ENCODE measurements around the gene SF3A1.
"Not testable (repeated sequence)": the region's sequence is repeated elsewhere in the genome, so short reads cannot be mapped to it uniquely, and the experiment has no call there.

SF3A1 gene

GRCh38 chr22:30357236-30357570 is 509 bp upstream of the SF3A1 start:
- in situ Hi-C loops (cut with MboI; ENCODE audit: low sequenced_read_pairs): no loop called here

- in situ Hi-C loops (cut with MboI; ENCODE audit: low sequenced_read_pairs): no loop called here
Observed at GRCh38 chr22:30354644-30355043, 2.0 kb downstream of the SF3A1 start.

- in situ Hi-C loops (cut with MboI; ENCODE audit: low sequenced_read_pairs): no loop called here
Observed at GRCh38 chr22:30351226-30351625, 5.5 kb downstream of the SF3A1 start.

DNA sequence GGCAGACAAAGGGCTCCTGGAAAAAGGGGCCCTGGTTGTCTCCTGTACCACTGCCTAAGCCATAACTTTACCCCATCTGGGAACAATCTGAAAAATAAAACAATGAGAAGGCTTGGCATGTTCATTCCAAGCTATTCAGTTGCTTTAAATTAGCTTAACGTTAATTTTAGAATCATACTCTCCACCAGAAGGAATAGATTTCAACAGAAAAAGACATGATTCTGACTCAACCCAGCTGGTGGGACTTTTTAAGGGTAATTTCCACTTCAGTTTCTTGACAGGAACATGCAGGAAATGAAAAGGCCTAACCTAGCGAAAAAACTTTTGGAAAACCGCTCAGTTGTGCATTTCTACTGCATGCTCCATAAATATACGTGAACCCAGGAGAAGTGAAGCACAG is 7.9 kb downstream of the SF3A1 start:
- in situ Hi-C loops (cut with MboI; ENCODE audit: low sequenced_read_pairs): no loop called here

GRCh38 chr22:30348404-30348803 is 8.3 kb downstream of the SF3A1 start:
- in situ Hi-C loops (cut with MboI; ENCODE audit: low sequenced_read_pairs): no loop called here

GRCh38 chr22:30347255-30347892 is 9.3 kb downstream of the SF3A1 start:
- in situ Hi-C loops (cut with MboI; ENCODE audit: low sequenced_read_pairs): no loop called here

DNA sequence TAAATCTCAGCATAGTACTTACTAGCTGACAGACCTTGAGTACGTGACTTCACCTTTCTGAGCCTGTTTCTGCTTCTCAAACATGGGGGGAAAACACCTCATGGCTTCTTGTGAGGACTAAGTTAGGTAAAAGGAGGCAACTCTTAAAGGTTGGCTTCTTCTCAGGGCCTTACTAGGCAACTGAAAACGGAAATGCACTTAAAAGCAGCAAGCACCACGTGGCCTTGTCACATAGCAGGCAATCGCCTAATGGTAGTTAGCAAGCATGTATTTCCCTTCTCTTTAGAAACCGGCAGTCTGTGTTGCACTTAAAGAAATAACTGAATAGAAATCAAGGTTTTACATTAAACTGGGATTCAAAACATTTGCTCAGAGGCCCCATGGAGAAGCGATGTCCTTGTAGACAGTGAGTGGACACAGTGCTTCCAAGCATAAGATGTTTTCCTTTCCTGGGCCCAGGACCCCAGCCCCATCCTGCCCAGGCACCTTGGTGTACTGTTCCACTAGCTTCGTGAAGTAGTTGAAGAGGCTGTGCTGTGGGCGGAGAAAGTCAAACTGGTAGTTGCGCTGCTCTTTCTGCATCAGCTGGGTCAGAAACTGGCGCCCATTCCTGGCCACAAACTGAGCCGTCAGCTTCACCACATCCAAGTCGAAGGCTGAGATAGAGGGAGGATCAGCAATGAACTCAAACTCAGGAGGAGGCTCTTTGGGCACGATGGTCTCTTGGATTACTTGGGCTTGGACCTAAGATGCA is 12.1 kb downstream of the SF3A1 start:
- in situ Hi-C loops (cut with MboI; ENCODE audit: low sequenced_read_pairs): no loop called here

DNA sequence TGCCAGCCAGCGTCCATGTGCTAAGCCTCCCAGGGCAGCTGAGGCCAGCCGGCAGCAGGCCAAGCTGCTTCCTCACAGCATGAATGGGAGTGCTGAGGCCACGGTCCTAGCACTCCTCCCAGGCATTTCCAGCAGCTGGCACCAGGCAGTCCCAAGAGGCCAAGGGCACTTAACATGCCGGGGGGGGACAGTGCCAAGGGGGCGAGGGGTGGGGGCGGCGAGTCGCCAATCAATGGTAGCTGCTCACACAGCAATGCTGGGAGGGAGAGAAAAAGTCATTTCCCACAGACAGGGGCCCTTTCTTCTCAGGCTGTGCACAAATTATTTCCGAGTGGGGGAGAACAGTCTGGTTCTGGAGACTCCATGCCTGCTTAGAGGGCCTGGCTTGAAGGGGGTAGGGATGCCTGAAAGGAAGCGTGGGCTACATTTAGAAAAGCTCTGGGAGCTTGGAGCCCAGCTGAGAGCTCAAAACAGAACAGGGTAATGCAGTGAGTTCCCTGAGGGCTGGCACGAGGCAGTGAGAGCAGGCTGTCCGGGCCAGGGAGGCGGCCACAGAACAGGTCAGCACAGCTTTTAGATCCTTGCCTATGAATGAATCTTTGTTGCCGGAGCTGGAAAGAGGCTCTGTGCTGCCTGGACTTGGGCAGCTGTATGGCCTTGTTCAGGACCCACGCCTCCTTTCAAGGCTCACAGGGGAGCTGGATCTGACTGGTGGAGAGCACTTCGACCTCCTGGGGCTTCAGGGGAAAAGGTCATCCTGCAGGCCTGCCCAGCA is 15.6 kb downstream of the SF3A1 start:
- in situ Hi-C loops (cut with MboI; ENCODE audit: low sequenced_read_pairs): no loop called here

- in situ Hi-C loops (cut with MboI; ENCODE audit: low sequenced_read_pairs): no loop called here
Observed at GRCh38 chr22:30338802-30339201, 17.9 kb downstream of the SF3A1 start.

DNA sequence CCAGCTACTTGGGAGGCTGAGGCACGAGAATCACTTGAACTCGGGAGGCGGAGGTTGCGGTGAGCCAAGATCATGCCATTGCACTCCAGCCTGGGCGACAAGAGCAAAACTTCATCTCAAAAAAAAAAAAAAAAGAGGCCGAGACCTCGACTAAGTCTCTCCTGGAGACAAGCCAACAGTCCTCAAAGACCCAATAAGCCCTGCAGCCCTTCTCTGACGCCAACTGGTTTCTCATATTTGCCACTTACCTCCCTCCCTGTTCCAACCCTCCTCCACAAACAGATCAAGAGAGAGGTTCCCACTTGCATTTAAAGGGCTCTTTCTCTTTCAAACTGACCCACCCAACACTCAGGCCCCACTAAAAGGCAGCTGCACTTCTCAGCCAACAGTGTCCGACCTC is 18.4 kb downstream of the SF3A1 start:
- in situ Hi-C loops (cut with MboI; ENCODE audit: low sequenced_read_pairs): not testable (repeated sequence)

DNA sequence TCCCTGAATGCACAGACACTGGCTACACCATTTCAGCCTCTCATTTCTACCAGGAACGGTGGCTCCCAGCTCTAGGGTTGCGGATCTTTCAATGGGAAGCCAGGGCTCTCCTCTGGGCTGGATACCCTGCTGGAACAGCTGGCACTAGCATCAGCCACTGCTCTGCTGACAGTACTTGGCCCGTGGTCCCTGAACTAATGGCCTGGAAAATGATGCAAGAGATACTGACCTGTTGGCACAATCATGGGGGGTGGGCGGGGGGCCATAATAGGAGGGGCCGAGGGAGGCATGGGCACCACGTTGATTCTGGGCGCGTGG is 19.3 kb downstream of the SF3A1 start:
- in situ Hi-C loops (cut with MboI; ENCODE audit: low sequenced_read_pairs): no loop called here

GRCh38 chr22:30336752-30337460 is 19.8 kb downstream of the SF3A1 start:
- in situ Hi-C loops (cut with MboI; ENCODE audit: low sequenced_read_pairs): no loop called here

- in situ Hi-C loops (cut with MboI; ENCODE audit: low sequenced_read_pairs): no loop called here
Observed at GRCh38 chr22:30335236-30335635, 21.5 kb downstream of the SF3A1 start.

DNA sequence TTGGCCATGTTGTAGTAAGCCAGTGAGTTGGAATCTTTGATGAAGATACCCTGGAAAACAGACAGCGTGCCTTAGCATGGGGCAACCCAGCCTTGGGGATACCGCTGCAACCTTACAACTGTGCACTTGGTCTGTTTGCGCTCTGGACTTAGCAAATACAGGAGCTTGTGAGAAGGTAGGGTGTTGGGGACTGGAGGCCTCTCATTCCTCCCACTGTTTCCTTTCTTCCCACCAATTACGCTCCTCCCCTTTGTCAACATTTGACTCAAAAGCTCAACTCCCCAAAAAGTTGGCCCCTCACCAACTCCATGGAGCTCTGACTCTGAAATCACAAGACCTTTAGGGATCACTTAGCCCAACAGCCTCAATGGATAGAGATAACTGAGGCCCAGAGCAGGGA is 22.0 kb downstream of the SF3A1 start:
- in situ Hi-C loops (cut with MboI; ENCODE audit: low sequenced_read_pairs): no loop called here

GRCh38 chr22:30333707-30334087 is 23.0 kb downstream of the SF3A1 start:
- in situ Hi-C loops (cut with MboI; ENCODE audit: low sequenced_read_pairs): no loop called here

GRCh38 chr22:30332994-30333706 is 23.5 kb downstream of the SF3A1 start:
- in situ Hi-C loops (cut with MboI; ENCODE audit: low sequenced_read_pairs): no loop called here

GRCh38 chr22:30332551-30332950 is 24.1 kb downstream of the SF3A1 start:
- in situ Hi-C loops (cut with MboI; ENCODE audit: low sequenced_read_pairs): no loop called here

DNA sequence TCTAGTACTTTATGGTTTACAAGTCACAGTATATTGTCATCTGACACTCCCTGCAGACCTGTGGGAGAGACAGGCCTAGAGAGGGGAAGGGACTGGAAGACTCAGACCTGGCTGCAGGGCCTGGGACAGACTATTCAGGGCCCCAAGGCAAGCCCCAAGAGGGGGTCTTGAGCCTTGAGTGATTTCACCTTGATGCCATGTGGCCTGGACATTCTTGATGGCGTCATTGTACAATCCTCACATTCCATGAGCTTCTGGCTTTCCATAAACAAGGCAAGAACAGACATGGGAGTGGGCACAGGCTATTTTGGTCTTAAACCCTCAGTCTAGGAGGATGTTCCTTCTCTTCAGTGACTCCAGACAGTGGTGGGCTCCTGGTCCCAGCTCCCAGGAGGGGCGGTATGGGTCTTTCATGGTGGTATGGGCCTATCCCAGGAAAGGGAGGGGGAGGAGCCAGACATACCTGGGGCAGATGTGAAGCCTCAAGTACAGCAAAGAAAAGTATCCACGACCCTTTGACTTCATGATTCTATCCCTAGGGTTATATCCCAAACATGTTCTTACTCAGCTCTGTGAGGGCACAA is 28.1 kb downstream of the SF3A1 start:
- in situ Hi-C loops (cut with MboI; ENCODE audit: low sequenced_read_pairs): no loop called here

DNA sequence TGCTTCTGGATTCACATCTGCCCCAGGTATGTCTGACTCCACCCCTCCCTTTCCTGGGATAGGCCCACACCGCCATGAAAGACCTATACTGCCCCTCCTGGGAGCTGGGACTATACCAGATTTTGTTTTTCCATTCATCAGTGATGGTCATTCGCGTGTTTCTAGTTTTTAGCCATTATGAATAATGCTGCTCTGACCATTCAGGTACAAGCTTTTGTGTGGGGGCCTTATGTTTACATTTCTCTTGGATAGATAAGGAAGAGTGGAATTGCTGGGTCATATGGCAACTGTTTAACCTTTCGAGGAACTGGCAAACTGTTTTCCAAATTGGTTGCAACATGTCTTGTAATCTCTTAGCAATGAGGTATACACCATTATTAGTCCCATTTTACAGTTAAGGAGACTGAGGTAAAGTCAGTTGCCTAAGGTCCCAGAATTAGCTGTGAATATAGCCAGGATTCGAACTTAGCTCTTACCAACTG is 28.8 kb downstream of the SF3A1 start:
- in situ Hi-C loops (cut with MboI; ENCODE audit: low sequenced_read_pairs): no loop called here

- in situ Hi-C loops (cut with MboI; ENCODE audit: low sequenced_read_pairs): no loop called here
Observed at GRCh38 chr22:30326706-30327362, 29.9 kb downstream of the SF3A1 start, which contains the start of gene TBC1D10A. Gene TBC1D10A (minus strand): TSS chr22:30326941. CDS start chr22:30326881, 60 bp downstream.
